AG08395 (cell line): ENCODE measurements around the gene POFUT1.
"Not testable (repeated sequence)": the region's sequence is repeated elsewhere in the genome, so short reads cannot be mapped to it uniquely, and the experiment has no call there.

Experiments used
- DNase-seq: peaks from one replicate; pipeline ENCODE4 v3.0.0; 2012; ENCODE audit warnings: mixed read lengths, low spot score

The POFUT1 gene

GRCh38 chr20:32207626-32208498 lies at the start of gene POFUT1, which contains the start of gene PLAGL2:
POFUT1 (plus strand) TSS chr20:32207880; CDS start chr20:32207942, 62 bp downstream.
PLAGL2 (minus strand) TSS chr20:32207743; CDS start chr20:32202178, 5,565 bp downstream.
- peak; percentile 99 for DNase-seq

DNA sequence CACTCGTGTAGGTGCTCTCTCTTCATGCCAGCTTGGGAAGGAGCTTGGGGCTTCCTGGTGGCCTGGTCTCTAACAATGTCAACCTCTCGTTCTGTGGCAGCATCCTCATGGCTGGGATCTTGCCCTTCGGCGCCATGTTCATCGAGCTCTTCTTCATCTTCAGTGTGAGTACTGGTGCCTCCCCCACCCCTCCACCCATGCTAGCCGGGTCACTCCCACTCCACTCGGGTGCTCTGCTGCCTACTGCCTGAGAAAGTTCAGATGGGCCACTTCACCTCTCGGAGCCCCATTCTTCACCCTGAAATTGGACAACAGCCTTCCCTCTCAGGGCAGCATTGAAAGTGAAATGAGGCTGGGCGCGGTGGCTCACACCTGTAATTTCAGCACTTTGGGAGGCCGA lies 49.3 kb upstream of the POFUT1 start:
- no peak for DNase-seq

DNA sequence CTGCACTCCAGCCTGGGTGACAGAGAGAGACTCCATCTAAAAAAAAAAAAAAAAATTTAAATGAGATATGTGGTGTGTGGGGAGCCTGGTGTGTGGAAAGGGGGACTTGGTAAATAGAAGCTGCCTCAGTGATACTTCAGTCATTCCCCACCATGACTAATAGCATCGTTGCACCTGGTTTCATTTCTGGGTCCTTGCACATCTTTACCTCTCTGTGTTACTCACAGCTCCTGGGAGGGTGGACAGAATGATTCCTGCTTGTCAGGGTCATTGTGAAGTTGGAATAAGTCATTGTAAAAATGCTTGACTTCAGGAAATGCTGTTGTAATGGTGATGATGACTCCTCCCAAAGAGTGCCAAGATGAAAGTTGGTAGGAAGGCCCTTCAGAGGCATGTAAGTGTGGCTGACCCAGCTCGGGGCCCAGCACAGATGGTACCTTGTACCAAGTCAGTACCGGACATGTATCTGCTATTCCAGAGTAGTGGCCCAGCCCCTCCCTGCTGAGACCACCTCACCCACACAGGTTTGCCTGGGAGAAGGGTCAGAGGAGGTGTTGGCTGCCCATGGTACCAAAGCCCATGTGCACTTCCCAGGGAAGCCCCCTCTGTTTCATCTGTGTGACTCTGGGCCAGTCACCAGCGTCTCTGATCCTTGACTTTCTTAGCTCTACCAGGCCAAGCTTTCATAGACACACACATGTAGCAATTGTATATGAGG lies 48.6 kb upstream of the POFUT1 start:
- DNase-seq, result no peak

- DNase-seq, result no peak
These were observed 47.9 kb upstream of the POFUT1 start for GRCh38 chr20:32159766-32160221.

DNA sequence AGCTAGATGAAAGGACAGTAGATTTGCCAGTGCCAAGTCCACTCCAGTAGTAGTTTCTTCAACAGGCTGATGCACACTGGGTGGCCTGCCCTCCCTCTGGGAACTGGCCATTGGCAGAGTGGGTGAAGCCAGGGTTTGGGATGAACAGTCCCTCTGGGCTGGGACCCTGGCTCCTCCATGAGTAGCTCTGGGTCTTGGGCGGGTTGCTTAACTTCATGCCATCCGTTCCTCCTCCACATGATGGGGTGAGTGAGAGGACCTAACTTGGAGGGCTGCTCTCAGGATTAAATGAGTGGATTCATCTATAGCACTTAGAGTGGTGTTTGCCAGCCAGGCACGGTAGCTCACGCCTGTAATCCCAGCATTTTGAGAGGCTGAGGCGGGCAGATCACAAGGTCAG lies 47.3 kb upstream of the POFUT1 start:
- no peak for DNase-seq

GRCh38 chr20:32162351-32162750 lies 45.3 kb upstream of the POFUT1 start:
- no peak for DNase-seq

GRCh38 chr20:32163951-32164350 lies 43.7 kb upstream of the POFUT1 start:
- DNase-seq, result no peak

GRCh38 chr20:32164984-32165735 lies 42.5 kb upstream of the POFUT1 start:
- no peak for DNase-seq

- no peak for DNase-seq
These were observed 41.7 kb upstream of the POFUT1 start for GRCh38 chr20:32165836-32166545.

DNA sequence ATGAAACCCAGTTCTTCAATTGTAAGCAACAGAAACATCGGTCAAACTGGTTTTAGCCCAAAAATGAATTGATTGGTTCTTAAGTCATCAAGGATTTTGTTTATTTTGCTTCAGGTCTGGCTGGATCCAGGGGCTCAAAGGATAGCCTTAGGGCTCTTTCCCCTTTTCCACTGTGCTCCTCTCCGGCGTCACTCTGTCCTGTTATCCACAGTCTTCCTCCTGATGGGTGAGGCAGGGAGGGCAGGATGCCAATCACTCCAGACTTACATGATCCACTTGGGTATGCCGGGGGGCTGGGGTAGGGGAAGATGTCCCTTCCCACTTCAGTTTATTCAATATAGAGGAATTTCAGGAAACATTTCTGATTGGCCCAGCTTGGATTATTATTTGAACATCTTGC lies 40.1 kb upstream of the POFUT1 start:
- DNase-seq, result no peak

GRCh38 chr20:32168184-32168910 lies 39.3 kb upstream of the POFUT1 start:
- DNase-seq, result no peak

DNA sequence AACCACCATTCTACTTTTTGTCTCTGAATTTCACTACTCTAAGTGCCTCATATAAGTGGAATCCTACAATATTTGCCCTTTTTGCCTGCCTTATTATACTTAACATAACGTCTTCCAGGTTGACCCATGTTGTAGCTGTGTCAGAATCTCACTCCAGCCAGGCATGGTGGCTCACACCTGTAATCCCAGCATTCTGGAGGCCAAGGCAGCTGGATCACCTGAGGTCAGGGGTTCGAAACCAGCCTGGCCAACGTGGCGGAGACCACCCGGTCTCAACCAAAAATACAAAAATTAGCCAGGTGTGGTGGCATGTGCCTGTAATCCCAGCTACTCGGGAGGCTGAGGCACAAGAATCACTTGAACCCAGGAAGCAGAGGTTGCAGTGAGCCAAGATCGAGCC lies 30.0 kb upstream of the POFUT1 start:
- not testable (repeated sequence) for DNase-seq

GRCh38 chr20:32179515-32179914 lies 28.2 kb upstream of the POFUT1 start:
- no peak for DNase-seq

DNA sequence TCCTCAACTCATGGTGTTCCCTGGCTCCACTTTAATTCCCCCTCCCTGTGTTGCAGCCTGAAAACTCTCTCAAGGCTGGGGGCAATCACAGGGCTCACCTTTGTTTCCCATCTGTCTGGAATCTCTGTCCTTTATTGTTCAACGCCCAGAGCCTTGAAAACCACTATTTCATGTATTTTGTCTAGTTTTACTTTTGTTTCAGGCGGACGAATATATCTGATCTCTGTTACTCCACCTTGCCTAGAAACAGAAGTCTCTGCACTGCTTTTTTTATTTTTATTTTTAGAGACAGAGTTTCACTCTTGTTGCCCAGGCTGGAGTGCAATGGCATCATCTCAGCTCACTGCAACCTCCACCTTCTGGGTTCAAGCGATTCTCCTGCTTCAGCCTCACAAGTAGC lies 27.7 kb upstream of the POFUT1 start:
- DNase-seq, result no peak

- no peak for DNase-seq
These were observed 26.1 kb upstream of the POFUT1 start for GRCh38 chr20:32181606-32182005.

GRCh38 chr20:32183947-32184635 lies 23.6 kb upstream of the POFUT1 start:
- DNase-seq, result no peak

GRCh38 chr20:32184961-32185603 lies 22.6 kb upstream of the POFUT1 start:
- no peak for DNase-seq

DNA sequence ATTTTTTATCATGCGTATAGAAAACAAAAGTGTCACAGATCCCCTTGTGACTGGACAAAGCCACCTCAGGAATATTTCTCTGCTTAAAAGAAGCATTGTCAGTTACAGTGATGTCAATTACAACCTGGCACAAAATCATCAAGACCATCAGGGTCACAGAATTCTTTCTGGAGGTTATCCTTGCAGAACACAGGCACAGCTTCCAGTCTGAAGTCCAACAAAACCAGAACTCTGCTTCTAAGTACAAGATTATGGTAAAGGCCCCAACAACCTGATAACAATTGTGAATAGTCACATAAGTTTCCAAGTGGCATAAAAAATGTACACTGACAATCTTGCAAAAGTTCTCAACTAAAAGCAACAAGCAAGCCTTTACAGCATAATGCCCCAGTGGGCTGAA lies 21.2 kb upstream of the POFUT1 start:
- no peak for DNase-seq

- DNase-seq, result no peak
These were observed 19.1 kb upstream of the POFUT1 start for GRCh38 chr20:32188376-32189122.
